ENCODE measurements around the gene SET.

- TF ChIP-seq FOXM1 (IDR thresholded peaks at IDR 0.05; ENCODE audit: borderline replicate concordance, low read depth): no peak
- no peak for TF ChIP-seq EGR1 (IDR thresholded peaks at IDR 0.05)
- TF ChIP-seq CEBPB (IDR thresholded peaks at IDR 0.05): no peak
- TF ChIP-seq REST (IDR thresholded peaks at IDR 0.05; ENCODE audit: low read depth): no peak
- no peak for TF ChIP-seq RAD21 (IDR thresholded peaks at IDR 0.05; ENCODE audit: low read depth)
- no peak for TF ChIP-seq TAF1 (IDR thresholded peaks at IDR 0.05; ENCODE audit: low read depth)
Measured at GRCh38 chr9:128718475-128718874, 29.5 kb downstream of the SET start.
